ENCODE measurements around the gene TNFRSF1B. TPM values are rescaled to one million over a fixed set of nuclear protein-coding genes. Genes with fewer than 3 reads are reported as not detected.

TNFRSF1B gene
- polyA plus RNA-seq, 1 donor (not counting 4 experiments of a cell fraction or from before 2014, with no cell fraction given), result 0.04 TPM

DNA sequence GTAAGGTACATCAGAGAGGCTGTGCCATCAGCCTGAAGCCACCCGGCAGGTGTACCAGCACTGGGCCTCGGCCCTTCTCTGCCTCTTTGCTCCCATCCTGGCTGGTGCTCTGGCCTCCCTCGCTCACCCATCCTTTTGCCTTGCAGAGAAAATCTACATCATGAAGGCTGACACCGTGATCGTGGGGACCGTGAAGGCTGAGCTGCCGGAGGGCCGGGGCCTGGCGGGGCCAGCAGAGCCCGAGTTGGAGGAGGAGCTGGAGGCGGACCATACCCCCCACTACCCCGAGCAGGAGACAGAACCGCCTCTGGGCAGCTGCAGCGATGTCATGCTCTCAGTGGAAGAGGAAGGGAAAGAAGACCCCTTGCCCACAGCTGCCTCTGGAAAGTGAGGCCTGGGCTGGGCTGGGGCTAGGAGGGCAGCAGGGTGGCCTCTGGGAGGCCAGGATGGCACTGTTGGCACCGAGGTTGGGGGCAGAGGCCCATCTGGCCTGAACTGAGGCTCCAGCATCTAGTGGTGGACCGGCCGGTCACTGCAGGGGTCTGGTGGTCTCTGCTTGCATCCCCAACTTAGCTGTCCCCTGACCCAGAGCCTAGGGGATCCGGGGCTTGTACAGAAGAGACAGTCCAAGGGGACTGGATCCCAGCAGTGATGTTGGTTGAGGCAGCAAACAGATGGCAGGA, 24.5 kb upstream of the TNFRSF1B start:
- dilution Hi-C loops (cut with MboI; ENCODE audit: extremely low pct_ligation_motif_present, low sequenced_read_pairs), result no loop called here
- H3K9me1 ChIP-seq (ENCODE audit: control insufficient read depth, extremely low read depth, insufficient read depth, low read length), result no peaks in the 10 kb centered on the region
- H3K9ac ChIP-seq (ENCODE audit: control insufficient read depth, extremely low read depth, insufficient read depth, low read length), result no peak overlapping the region
- no peak overlapping the region for H3K27ac ChIP-seq (ENCODE audit: control insufficient read depth, insufficient read depth, low read length)
- no peak overlapping the region for H3K4me2 ChIP-seq (ENCODE audit: control insufficient read depth, extremely low read depth, insufficient read depth, low read depth, low read length)
- H3K79me2 ChIP-seq (ENCODE audit: control insufficient read depth, insufficient read depth, low read length), result no peaks in the 10 kb centered on the region
- no peak overlapping the region for H3K4me3 ChIP-seq (ENCODE audit: control insufficient read depth in 2 of 3, extremely low read depth in 1 of 3, insufficient read depth in 2 of 3, low read depth in 1 of 3, low read length in 3 of 3)
- H3K4me1 ChIP-seq (ENCODE audit: control insufficient read depth, extremely low read depth, insufficient read depth, low read length), result no peaks in the 10 kb centered on the region
- no peak for DNase-seq (ENCODE audit: low read depth, low spot score)
- TF ChIP-seq, protein P1, sequence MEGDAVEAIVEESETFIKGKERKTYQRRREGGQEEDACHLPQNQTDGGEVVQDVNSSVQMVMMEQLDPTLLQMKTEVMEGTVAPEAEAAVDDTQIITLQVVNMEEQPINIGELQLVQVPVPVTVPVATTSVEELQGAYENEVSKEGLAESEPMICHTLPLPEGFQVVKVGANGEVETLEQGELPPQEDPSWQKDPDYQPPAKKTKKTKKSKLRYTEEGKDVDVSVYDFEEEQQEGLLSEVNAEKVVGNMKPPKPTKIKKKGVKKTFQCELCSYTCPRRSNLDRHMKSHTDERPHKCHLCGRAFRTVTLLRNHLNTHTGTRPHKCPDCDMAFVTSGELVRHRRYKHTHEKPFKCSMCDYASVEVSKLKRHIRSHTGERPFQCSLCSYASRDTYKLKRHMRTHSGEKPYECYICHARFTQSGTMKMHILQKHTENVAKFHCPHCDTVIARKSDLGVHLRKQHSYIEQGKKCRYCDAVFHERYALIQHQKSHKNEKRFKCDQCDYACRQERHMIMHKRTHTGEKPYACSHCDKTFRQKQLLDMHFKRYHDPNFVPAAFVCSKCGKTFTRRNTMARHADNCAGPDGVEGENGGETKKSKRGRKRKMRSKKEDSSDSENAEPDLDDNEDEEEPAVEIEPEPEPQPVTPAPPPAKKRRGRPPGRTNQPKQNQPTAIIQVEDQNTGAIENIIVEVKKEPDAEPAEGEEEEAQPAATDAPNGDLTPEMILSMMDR (optimal IDR thresholded peaks at IDR 0.05 in 1 of 3, IDR thresholded peaks at IDR 0.05 in 1 of 3, conservative IDR thresholded peaks at IDR 0.05 in 1 of 3; ENCODE audit: extremely low read depth in 1 of 3, insufficient read depth in 2 of 3, low read length in 3 of 3), result no peak
- no peak for TF ChIP-seq EZH2 (IDR thresholded peaks at IDR 0.05; ENCODE audit: low read length)
- H2AFZ ChIP-seq (ENCODE audit: control insufficient read depth, low read length), result no peak overlapping the region
- H3K27me3 ChIP-seq (ENCODE audit: control insufficient read depth, extremely low read depth, insufficient read depth, low read length), result peaks cover 4% of the 10 kb centered on the region
- no peak for FAIRE-seq
- no peaks in the 10 kb centered on the region for H3K9me3 ChIP-seq (ENCODE audit: control insufficient read depth, low read depth, low read length)
- H3K36me3 ChIP-seq (ENCODE audit: control insufficient read depth in 2 of 2, extremely low read depth in 1 of 2, insufficient read depth in 2 of 2, low read length in 2 of 2), result no peaks in the 10 kb centered on the region
- H4K20me1 ChIP-seq (ENCODE audit: control insufficient read depth, extremely low read depth, insufficient read depth, low read length), result no peaks in the 10 kb centered on the region

GRCh38 chr1:12142891-12143630, 23.7 kb upstream of the TNFRSF1B start:
- Histone ChIP-seq H3K9ac (ENCODE audit: control insufficient read depth, extremely low read depth, insufficient read depth, low read length) (no peak overlapping the region), H3K9me3 (ENCODE audit: control insufficient read depth, low read depth, low read length) (no peaks in the 10 kb centered on the region), H3K27me3 (ENCODE audit: control insufficient read depth, extremely low read depth, insufficient read depth, low read length) (peaks cover 4% of the 10 kb centered on the region), H3K36me3 (ENCODE audit: control insufficient read depth in 2 of 2, extremely low read depth in 1 of 2, insufficient read depth in 2 of 2, low read length in 2 of 2) (no peaks in the 10 kb centered on the region), H3K27ac (ENCODE audit: control insufficient read depth, insufficient read depth, low read length) (no peak overlapping the region), H3K4me1 (ENCODE audit: control insufficient read depth, extremely low read depth, insufficient read depth, low read length) (no peaks in the 10 kb centered on the region), H3K4me3 (ENCODE audit: control insufficient read depth in 2 of 3, extremely low read depth in 1 of 3, insufficient read depth in 2 of 3, low read depth in 1 of 3, low read length in 3 of 3) (no peak overlapping the region), H3K4me2 (ENCODE audit: control insufficient read depth, extremely low read depth, insufficient read depth, low read depth, low read length) (no peak overlapping the region), H4K20me1 (ENCODE audit: control insufficient read depth, extremely low read depth, insufficient read depth, low read length) (no peaks in the 10 kb centered on the region), H2AFZ (ENCODE audit: control insufficient read depth, low read length) (no peak overlapping the region), H3K79me2 (ENCODE audit: control insufficient read depth, insufficient read depth, low read length) (no peaks in the 10 kb centered on the region), H3K9me1 (ENCODE audit: control insufficient read depth, extremely low read depth, insufficient read depth, low read length) (no peaks in the 10 kb centered on the region)
- no peak for TF ChIP-seq EZH2 (IDR thresholded peaks at IDR 0.05; ENCODE audit: low read length)
- TF ChIP-seq, protein P1 (optimal IDR thresholded peaks at IDR 0.05 in 1 of 3, IDR thresholded peaks at IDR 0.05 in 1 of 3, conservative IDR thresholded peaks at IDR 0.05 in 1 of 3; ENCODE audit: extremely low read depth in 1 of 3, insufficient read depth in 2 of 3, low read length in 3 of 3), result no peak
- dilution Hi-C loops (cut with MboI; ENCODE audit: extremely low pct_ligation_motif_present, low sequenced_read_pairs), result no loop called here
- DNase-seq (ENCODE audit: low read depth, low spot score) (no peak), FAIRE-seq (no peak)

Data from keratinocyte (primary cell).